Measurements from ENCODE around the gene TRMT2B.
"Not testable (repeated sequence)": the region's sequence is repeated elsewhere in the genome, so short reads cannot be mapped to it uniquely, and the experiment has no call there.

- TF ChIP-seq CTCF, EP300, POLR2A (IDR thresholded peaks at IDR 0.05): not testable (repeated sequence)
Measured at GRCh38 chrX:101056551-101056950, 4.6 kb upstream of the TRMT2B start.

Measured in ovary (tissue), 3 donors.